Pancreas (tissue), 10 donors: ENCODE measurements around the gene AHNAK. TPM values are rescaled to one million over a fixed set of nuclear protein-coding genes. Genes with fewer than 3 reads are reported as not detected.
A peak's percentile ranks its signal among the peaks of the same experiment; 100 is the strongest.

Experiments
- ATAC-seq, 4 donors: fragments of 200-7000 bp; cut with Tn5 transposase; one replicate each; pipeline versions ENCODE4 v1.8.0 to v1.9.1; 2020; ENCODE audit warnings: mild to moderate bottlenecking in 4 of 4, moderate library complexity in 4 of 4
- DNase-seq, 6 donors: peaks; one replicate each; pipeline ENCODE4 v3.0.0-alpha.2; 2020
- FAIRE-seq: peaks from 2 replicates; lab custom pipeline; 2012; peaks lifted over from hg19 to GRCh38; lab: Jason Lieb, UNC
- H3K27ac ChIP-seq, 4 donors: fragments of 200-600 bp; sonication (generic); 1 replicate in 3 of 4; 2 replicates in 1 of 4; pipeline versions ENCODE4 v1.5.0 to v1.8.0; 2020
- H3K27me3 ChIP-seq, 4 donors: fragments of 200-600 bp; one replicate each; pipeline ENCODE4 v1.8.0; 2021
- H3K36me3 ChIP-seq, 3 donors: fragments of 200-600 bp; sonication (generic) in 1 of 3; one replicate each; pipeline versions ENCODE4 v1.5.0 to v1.8.0; 2020 to 2021
- H3K4me1 ChIP-seq, 3 donors: fragments of 200-600 bp; one replicate each; pipeline ENCODE4 v1.8.0; 2021
- H3K4me3 ChIP-seq, 4 donors: fragments of 200-600 bp; sonication (generic) in 2 of 4; one replicate each; pipeline versions ENCODE4 v1.5.0 to v1.8.0; 2020 to 2021
- H3K9me3 ChIP-seq, 4 donors: fragments of 200-600 bp; one replicate each; pipeline ENCODE4 v1.8.0; 2021
- WGBS, 2 donors: extraction: QIAGEN DNeasy Blood & Tissue Kit; methylation state at CpG; one replicate each; pipeline ENCODE4 v1.1.7; 2013; 5-methylcytosine and 5-hydroxymethylcytosine counted together
- intact Hi-C, 3 donors: fragments of 100-400 bp; cut with DNase I; formaldehyde crosslinking; loops; one replicate each; pipeline versions ENCODE4 v1.11.1 to v1.14.2; 2022
- polyA plus RNA-seq, 2 donors: library from polyadenylated mRNA; stranded (reverse); fragments of 200-250 nt; gene quantifications; one replicate each; pipeline ENCODE4 v1.2.3, GENCODE V29; 2013
- total RNA-seq, 6 donors: library from RNA; stranded (reverse); fragmentation: NEBNext Ultra II Directional in 4 of 6; extraction: Animal tissue kit (Norgen Biotek cat#: 25700) in 4 of 6; gene quantifications; one replicate each; pipeline versions ENCODE4 v1.2.1 to v1.2.4, GENCODE V29; 2021 to 2023
- TF ChIP-seq, protein P1 (sequence below), 4 donors: fragments of 200-600 bp; sonication (generic) in 3 of 4; IDR thresholded peaks; one replicate each; pipeline versions ENCODE4 v1.5.0 to v1.8.0; 2021; ENCODE audit warnings: antibody characterized with exemption in 4 of 4
- donor health status: healthy with polysubstance abuse.
- donor health status: DM: no; HTN: no; CAD: no; lungs with moderate emphysema.
- donor health status: DM: no; HTN: no; CAD: no.
- donor health status: control.
- donor health status: control.
- donor health status: Bipolar disorder and iron deficiency.
- donor health status: DM: yes; HTN: yes; CAD: no.
- donor health status: DM: no; HTN: no; CAD: no.
- donor health status: DM: no; HTN: no; CAD: no.
- donor health status: DM: yes; HTN: yes; CAD: no.

Gene AHNAK
- total and polyA plus RNA-seq, 8 donors: 18.7 to 163 (median 66.8) TPM

DNA sequence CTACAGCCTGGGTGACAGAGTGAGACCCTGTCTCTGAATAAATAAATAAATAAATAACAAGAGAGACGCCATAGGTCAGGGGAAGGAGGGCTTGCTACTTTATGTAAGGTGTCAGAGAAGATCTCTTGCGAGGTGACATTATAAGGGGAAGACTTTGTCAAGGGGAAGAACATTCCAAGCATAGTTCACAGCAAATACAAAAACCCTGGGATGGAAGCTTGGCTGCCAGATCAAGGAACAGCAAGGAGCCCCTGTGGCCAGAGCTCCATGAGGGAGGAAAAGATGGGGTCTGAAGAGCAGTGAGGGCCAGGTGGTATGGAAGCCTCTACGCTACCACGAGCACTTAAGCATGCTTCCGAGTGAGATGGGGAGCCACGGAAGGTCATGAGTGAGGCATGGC, 62.3 kb downstream of the AHNAK start:
- no peak for DNase-seq
- FAIRE-seq: no peak
- Histone ChIP-seq H3K9me3 (no peaks in the 10 kb centered on the region), H3K27ac (no peak overlapping the region), H3K36me3 (no peaks in the 10 kb centered on the region), H3K4me3 (no peak overlapping the region), H3K27me3 (no peaks in the 10 kb centered on the region), H3K4me1 (no peaks in the 10 kb centered on the region)
- no peak for ATAC-seq
- WGBS, 2 donors: 87 to 90% methylated on average over 6 of the region's 6 CpGs
- intact Hi-C loops: no loop called here
- TF ChIP-seq, protein P1, sequence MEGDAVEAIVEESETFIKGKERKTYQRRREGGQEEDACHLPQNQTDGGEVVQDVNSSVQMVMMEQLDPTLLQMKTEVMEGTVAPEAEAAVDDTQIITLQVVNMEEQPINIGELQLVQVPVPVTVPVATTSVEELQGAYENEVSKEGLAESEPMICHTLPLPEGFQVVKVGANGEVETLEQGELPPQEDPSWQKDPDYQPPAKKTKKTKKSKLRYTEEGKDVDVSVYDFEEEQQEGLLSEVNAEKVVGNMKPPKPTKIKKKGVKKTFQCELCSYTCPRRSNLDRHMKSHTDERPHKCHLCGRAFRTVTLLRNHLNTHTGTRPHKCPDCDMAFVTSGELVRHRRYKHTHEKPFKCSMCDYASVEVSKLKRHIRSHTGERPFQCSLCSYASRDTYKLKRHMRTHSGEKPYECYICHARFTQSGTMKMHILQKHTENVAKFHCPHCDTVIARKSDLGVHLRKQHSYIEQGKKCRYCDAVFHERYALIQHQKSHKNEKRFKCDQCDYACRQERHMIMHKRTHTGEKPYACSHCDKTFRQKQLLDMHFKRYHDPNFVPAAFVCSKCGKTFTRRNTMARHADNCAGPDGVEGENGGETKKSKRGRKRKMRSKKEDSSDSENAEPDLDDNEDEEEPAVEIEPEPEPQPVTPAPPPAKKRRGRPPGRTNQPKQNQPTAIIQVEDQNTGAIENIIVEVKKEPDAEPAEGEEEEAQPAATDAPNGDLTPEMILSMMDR (IDR thresholded peaks at IDR 0.05): no peak

DNA sequence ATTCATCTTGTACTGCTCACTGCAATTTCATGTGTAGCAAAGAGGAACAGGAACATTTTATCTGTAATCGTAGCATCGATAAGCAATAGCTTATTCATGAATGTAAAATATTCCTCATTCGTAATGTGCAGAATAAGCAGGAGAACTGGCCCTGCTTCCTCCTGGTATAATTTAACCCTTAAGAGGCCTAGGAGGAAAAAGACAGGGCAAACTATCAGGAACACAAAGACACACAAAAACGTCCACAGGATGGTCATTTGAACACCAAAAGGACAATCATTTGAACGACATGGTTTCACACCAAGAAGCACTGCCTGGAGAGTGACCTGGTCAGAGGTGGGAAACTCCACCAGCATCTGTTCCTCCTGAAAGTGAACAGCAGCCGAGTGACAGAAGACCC, 63.9 kb downstream of the AHNAK start:
- no peak for DNase-seq
- Histone ChIP-seq H3K27me3 (no peaks in the 10 kb centered on the region), H3K4me1 (no peaks in the 10 kb centered on the region), H3K4me3 (no peak overlapping the region), H3K36me3 (no peaks in the 10 kb centered on the region), H3K27ac (no peak overlapping the region), H3K9me3 (no peaks in the 10 kb centered on the region)
- no peak for ATAC-seq
- intact Hi-C loops: no loop called here
- FAIRE-seq: no peak
- 57 to 68% methylated on average over 6 of the region's 6 CpGs for WGBS, 2 donors
- TF ChIP-seq, protein P1 (IDR thresholded peaks at IDR 0.05): no peak

DNA sequence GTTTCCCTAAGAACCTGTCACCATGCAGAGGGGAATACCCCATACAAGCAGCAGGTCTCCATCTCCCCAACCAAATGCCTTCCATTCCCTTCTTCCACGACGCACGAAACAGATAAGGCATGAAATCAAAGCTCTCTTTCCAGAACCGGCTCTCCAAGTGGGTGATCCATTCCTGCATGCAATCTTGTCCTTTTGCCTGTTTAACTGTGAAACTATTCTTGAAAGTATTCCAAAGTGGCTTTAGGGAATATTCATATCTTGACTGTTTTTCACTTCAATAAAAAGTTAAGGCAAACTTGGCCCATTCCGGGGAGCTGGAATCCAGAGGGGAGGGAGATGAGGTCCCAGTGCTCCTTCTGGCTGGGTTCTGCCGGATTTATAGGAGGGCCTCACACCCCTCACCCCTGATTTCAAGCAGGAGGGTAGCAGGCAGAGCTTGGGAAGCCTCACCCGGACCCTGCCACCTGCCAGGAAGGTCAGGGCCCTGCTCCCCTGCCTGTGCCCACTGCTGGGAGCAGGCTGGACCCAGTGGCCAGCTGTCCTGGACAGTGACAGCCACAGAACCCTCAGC, 66.9 kb downstream of the AHNAK start:
- ATAC-seq: peak in 1 of 4 donors; percentile 53
- Histone ChIP-seq H3K27ac (no peak overlapping the region), H3K36me3 (no peaks in the 10 kb centered on the region), H3K9me3 (no peaks in the 10 kb centered on the region), H3K27me3 (no peaks in the 10 kb centered on the region), H3K4me1 (no peaks in the 10 kb centered on the region), H3K4me3 (no peak overlapping the region)
- no peak for FAIRE-seq
- TF ChIP-seq, protein P1 (IDR thresholded peaks at IDR 0.05): no peak
- no peak for DNase-seq
- WGBS, 2 donors: 58 to 76% methylated on average over 7 of the region's 7 CpGs
- intact Hi-C loops: no loop called here

DNA sequence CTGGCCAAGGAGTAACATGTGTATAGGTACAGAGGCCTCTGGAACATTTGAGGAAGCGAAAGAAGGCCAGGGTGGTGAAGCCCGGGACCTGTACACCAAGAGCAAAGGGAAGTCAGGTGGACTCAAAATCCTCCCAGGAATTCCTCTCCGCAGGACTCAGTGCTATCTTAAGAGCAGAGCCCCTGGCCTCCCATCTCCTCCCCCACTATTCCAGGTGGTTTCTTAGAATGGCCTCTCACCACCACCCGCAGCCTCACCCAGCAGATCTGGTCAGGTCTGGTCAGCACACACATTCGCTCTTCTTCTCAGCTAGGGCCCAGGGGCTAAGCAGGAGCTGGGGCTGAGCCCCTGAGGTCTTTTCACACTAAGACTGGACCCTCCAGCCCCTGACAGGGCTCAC, 68.7 kb downstream of the AHNAK start:
- FAIRE-seq (no peak), DNase-seq (no peak), ATAC-seq (no peak)
- Histone ChIP-seq H3K4me1 (no peaks in the 10 kb centered on the region), H3K27ac (no peak overlapping the region), H3K36me3 (no peaks in the 10 kb centered on the region), H3K9me3 (no peaks in the 10 kb centered on the region), H3K4me3 (no peak overlapping the region), H3K27me3 (no peaks in the 10 kb centered on the region)
- 85 to 98% methylated on average over 5 of the region's 5 CpGs for WGBS, 2 donors
- intact Hi-C loops: no loop called here
- TF ChIP-seq, protein P1 (IDR thresholded peaks at IDR 0.05): no peak

DNA sequence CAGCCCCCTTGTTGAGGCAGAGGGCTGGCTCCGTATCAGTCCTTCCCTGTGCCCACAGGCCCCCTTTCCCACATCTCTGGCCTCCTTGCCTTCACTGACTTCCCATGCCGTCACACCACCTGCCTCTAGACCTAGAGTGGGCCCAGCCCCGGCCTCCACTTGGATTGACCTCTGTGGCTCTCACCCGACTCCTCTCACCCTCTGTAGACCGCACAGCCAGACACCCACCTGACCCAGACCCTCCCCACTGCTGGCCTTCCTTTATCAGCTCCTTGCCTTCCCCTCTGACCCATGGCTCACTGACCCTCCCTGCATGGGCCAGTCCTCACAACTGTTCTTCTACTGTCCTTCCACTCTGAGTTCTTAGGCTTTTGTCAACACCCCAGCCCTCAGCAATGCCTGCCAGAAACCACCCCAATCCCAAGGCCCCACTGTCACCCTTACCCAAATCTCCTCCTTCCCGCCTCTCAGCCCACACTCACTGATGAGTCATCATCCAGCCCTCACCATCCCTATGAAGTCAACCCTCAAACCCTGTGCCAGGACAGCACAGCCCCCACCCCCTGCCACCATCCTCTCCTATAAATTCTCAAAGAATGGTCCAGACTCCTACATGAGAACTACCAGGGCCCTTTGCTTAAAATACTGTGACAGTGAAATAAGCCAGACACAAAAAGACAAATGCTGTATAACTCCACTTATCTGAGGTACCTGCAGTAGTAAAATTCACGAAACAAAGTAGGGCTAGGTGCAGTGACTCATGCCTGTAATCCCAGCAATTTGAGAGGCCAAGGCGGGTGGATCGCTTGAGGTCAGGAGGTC, 74.3 kb downstream of the AHNAK start:
- no peaks in the 10 kb centered on the region for H3K4me1 ChIP-seq
- no peaks in the 10 kb centered on the region for H3K9me3 ChIP-seq
- intact Hi-C loops: no loop called here
- 85 to 86% methylated on average over 9 of the region's 9 CpGs for WGBS, 2 donors
- DNase-seq (no peak), ATAC-seq (peak in 1 of 4 donors; percentile 32), FAIRE-seq (no peak)
- no peaks in the 10 kb centered on the region for H3K27me3 ChIP-seq
- no peak overlapping the region for H3K27ac ChIP-seq
- no peak overlapping the region for H3K4me3 ChIP-seq
- H3K36me3 ChIP-seq: no peaks in the 10 kb centered on the region
- TF ChIP-seq, protein P1 (IDR thresholded peaks at IDR 0.05): no peak
